ENCODE results near the gene ADGRF3.

DNA sequence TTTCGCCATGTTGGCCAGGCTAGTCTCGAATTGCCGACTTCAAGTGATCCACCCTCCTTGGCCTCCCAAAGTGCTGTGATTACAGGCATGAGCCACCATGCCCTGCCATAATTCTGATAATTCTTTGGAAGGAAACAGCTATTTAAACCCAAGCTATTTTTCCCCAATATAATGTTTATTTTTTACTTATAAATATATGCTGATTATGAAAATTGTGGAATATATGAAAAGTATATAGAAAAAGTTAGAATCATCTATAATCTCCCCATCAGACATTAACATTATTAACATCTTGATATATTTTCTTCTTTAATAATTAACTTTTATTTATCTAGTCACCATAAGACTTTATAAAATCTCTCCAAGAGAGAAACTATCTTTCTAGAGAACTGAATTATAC, 60.7 kb downstream of the ADGRF3 start:
- TF ChIP-seq, protein P1, sequence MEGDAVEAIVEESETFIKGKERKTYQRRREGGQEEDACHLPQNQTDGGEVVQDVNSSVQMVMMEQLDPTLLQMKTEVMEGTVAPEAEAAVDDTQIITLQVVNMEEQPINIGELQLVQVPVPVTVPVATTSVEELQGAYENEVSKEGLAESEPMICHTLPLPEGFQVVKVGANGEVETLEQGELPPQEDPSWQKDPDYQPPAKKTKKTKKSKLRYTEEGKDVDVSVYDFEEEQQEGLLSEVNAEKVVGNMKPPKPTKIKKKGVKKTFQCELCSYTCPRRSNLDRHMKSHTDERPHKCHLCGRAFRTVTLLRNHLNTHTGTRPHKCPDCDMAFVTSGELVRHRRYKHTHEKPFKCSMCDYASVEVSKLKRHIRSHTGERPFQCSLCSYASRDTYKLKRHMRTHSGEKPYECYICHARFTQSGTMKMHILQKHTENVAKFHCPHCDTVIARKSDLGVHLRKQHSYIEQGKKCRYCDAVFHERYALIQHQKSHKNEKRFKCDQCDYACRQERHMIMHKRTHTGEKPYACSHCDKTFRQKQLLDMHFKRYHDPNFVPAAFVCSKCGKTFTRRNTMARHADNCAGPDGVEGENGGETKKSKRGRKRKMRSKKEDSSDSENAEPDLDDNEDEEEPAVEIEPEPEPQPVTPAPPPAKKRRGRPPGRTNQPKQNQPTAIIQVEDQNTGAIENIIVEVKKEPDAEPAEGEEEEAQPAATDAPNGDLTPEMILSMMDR (IDR thresholded peaks at IDR 0.05), result no peak
- TF ChIP-seq POLR2AphosphoS5 (IDR thresholded peaks at IDR 0.05; ENCODE audit: low read depth, low read length), result no peak
